Stimulated activated CD4-positive, alpha-beta T cell treated with anti-CD3 and anti-CD28 coated beads, Interleukin-15, amount 100 ng/mL, for 1 hour (primary cell): ENCODE data around the gene RNASEH2B.

ENCODE experiments used
- DNase-seq, 2 donors: peaks; one replicate each; pipeline ENCODE4 v3.0.0-alpha.2; 2020; ENCODE audit warnings: low read depth in 1 of 2, low spot score in 1 of 2

RNASEH2B gene

DNA sequence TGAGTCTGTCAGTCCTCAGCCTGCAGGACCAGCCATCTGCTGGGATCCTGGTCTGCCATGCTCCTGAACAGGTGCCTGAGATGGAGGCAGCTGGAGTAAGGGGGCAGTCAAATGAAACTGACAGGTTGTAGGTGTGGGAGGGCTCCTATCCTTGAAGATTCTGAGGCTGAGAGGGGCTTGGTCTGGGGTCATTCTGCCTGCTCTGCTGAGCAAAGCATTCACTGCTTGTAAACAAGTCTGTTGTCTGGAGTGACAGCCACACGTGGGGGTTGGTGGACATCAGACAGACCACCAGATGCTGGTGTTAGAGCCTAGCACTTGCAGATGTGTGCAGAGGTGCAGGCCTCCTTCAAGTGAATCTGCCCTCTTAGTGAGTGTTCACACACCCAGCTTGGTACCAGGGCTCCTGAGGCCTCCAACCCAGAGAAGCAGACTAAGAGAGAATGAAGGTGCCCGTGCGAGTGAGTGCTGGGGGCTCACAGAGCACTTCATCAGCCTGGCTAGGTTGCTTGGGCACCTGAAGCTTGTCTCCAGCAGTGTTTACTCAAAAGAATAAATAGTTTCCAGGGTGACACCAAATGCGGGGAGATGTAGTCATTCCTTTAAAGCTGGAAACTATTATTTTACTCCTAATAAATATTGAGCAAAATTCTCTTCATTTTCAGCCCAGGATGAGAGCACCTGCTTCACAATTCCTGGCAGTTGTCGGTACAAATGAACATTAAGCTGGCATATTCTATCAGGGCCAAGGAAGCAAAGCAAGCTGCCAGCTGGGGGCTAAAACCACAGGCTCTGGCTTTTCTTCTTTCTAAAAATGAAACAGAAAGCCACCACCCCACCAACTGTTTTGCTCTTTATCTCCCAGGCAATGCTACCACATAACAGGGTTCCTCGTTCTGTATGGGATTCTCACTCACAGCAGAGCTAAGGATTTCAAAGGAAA, 82.3 kb downstream of the RNASEH2B start:
- no peak for DNase-seq

DNA sequence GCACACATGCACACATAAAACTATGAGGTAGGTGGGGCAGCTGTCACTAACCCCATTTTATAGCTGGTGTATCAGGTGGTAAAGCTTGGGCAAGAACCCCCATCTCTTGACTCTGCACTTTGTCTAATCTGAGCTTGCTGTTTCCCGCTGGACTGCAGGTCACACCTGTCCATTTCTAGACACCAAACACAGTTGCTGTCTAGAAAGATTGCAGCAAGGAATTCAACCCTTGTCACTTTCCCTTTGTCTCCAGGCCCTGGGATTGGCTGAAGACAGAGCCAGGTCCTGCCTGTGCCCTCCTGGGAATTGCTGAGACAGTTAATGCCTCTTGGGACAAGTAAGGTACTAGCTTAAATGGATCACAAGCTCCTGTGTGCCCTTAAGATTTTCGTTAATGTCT, 83.8 kb downstream of the RNASEH2B start:
- no peak for DNase-seq

DNA sequence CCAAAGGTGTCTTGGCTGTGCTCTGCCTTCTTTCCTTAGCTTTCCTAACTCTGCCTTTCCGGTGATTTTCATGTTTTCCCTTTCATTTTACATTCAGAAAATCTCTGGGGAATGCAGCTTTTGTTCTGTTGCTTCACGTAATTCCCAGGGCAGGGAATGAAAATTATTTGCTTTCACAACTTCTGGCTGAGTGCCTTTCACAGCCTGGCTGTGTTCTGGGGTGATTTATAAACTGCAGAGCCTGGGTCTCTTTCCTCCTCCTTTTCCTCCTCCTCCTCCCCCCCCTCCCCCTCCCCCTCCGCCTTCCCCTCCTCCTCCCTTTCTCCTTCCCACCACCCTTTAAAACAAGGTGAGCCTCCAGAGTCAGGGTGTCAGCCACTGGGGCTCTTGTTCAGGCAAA, 84.3 kb downstream of the RNASEH2B start:
- no peak for DNase-seq

DNA sequence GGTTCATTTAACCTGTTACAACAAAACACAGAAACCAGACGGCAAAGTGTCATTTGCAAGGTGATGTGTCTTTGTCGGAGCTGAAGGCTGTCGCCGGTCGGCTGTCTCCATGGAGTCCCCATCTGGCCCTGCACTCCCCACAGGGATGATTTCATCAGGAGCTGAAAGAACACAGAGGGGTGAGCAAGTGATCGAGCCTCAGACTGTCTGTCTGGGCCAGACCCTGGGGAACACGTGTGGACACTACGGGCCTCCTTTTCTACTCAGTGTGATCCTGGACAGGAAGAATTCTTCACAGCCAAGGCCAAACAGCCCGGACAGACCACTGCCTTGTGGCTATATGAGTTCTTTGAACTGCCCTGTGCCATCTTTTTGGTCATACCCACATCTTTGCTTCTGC, 85.1 kb downstream of the RNASEH2B start:
- no peak for DNase-seq

DNA sequence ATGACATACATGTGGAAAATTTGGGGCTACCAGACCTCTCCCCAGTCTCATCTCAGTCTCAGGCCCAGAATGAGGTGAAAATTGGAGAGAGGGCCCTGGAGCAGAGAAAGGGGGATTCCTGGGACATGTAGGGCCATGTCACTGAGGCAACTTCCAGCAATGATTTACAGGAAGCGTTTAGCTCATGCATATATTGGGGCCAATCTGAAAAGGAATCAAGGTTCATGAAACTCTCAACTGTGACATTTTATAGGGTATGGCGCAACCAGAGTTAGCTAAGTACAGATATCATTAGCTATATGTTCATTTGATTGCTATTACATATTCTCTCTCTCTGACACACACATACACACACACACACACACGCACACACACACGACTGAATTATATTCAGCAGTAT, 86.3 kb downstream of the RNASEH2B start:
- no peak for DNase-seq

DNA sequence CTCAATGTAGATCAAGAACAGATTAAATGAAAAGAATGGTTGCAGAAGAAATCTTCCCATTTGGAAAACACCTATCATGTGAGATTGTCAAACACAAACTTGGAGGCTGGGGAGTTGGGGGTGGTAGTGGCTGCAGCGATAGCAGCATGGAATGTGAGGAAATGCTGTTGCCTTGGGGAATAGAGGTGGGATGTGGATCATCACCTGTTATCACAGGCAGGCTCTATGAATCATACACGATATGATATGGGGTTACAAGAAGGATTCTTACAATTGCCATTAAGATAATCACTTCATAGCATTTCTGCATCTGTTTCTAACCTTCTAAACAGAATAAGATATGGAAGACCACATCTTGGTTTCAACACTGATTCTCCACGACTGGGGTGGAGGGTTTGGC, 88.7 kb downstream of the RNASEH2B start:
- no peak for DNase-seq

DNA sequence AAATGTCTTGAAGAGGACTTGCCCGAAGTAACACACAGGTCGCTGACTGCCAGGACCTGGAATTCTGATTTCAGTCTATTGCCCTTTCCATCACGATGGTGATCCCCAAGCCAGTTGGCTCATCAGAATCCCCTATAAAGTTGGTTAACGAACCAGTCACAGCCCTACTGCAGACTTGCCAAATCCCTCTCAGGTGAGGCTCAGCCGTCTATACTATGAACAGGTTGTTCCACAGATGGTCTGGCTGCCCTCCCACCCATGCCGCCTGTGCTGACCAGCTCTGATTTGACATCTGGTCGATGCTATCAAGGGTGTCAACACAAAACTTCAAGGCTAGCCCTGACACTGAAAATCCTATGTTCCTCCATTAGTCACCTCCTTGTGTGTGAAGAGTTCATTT, 90.0 kb downstream of the RNASEH2B start:
- no peak for DNase-seq

DNA sequence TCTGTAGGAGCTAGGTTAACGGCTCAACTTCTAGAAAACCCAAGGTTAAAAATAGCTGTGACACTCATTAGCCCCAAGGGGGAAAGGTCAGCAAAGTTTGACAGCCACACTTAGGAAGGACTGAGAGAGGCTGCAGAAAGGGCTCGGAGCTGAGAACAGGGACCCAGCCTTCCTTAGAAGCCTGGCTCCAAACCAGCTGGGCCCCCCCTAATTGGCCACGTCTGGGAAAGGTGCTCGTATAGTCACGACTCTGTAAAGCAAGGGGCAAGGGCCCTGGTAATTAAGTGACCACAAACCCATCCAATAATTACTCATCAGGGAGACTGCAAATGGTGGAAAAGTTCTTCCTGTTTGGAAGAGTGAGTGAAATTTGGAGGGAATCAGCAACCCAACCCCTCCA, 90.5 kb downstream of the RNASEH2B start:
- DNase-seq = no peak

DNA sequence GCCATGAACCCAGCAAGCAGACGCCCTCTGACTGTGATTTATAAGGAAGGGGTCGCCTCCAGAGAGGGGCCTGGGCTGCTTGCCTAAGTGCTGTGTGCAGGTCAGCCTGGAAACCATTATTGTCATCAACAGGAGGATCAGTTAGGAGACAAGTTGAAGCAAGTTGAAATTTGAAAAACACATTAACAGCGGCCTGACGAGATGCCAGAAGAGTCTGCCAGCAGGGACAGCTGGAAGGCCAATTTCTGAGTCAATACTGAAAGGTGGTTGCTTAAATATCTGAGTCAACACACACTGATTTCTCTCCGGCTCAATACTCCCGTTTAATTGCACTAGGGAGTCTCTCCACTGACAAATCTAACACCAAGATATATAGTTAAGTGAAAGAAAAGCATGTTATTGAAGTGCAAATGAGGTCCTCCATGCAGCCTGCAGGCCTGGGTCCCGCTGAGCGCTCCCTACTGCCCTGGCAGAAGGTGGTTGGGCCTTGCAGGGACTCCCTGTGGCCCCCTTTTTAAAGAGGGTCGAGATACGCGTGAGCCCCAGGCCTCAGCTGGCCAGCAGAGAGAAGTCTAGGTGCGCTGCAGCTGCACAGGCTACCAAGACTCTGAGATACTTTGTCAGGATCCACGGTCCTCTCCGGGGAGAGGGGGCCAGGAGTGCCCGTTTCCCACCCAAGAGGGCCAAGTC, 91.1 kb downstream of the RNASEH2B start:
- DNase-seq = no peak

DNA sequence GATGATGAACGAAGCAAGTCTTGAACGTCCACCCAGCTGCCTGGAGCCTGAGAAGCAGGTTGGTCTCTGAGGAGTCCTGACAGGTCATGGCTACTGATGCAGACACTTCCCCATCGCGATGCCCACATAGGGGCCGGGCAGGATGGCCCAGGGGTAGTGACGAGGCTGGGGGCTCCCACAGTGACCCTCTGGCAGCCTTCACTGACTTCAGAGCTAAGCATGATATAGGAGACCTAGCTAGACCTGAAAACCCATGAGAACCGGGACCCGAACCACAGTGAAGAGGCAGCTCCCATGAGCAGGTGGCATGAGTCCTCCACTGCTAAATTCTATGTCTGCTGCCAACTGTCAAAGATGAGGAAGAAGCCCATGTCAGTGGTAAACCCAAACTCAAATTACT, 91.7 kb downstream of the RNASEH2B start:
- DNase-seq = no peak

DNA sequence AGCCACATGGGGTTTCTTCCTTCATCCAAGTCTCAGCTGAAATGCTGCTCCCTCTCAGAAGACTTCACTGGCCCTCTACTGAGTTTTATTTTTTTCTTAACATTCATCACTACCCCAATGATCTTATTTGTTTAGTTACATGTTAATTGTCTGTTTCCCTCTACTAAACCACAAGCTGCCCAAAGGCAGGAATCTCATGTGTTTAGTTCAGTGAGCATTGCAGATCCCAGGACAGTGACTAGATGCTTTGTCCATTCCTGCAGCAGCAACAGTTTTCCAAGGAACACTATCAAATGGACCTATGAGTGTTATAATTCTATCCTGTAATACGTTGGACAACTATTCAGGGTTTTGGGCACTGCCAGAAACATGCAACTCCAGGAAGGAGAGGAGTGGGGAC, 93.1 kb downstream of the RNASEH2B start:
- DNase-seq = no peak

DNA sequence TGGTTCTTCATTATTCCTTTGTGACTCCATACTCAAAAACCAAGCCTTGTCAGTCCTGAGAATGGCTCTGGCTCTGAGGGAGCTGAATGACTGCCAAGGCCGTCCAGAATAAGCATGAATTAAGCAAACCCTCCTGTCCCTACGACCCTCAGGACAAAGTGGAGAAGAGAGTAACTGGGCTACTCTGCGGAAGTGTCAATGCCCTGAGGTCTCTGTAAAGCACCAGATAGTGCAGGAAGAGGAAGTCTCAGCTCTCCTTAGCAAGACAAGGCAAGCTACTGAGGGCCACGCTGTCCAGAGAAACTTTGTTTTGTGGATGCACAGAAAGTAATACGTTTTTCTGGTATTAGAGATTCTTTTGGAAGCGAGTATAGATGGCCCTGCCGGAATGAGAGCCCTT, 94.1 kb downstream of the RNASEH2B start:
- no peak for DNase-seq

DNA sequence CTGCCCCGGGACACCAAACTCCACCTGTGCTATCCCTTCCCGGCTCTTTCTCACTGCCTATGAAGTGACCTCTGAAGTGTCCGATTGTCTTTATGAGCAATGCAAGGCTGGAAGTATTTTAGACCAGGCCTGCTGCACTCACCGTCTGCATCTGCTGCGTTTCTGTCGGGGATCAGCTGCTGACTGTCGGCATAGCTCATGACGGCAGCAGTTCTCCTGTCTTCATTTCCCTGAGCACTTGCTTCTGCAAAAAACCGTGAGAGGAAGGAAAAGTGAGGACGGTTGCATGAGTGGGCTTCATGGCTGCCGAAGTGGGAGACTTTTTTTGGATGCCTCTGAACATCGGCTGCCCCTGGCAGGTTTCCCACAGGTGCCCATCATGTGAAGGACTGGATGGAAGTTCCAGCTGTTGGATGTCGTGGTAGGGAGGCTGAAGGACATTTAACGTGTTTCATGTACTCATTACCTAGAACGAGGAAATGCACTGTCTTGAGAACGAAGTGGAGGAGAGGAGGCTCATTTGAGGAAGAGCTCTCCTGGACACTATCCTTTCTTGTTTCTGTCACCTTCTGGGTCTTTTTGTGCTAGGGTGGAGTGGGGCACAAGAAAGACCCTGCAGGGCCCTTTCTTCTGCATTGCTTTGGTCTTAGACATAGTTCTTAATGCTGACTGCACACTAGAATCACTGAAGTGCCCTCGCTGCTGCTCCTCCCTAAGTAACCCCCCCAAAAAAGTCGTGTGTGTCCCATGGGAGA, 94.7 kb downstream of the RNASEH2B start:
- DNase-seq = no peak

DNA sequence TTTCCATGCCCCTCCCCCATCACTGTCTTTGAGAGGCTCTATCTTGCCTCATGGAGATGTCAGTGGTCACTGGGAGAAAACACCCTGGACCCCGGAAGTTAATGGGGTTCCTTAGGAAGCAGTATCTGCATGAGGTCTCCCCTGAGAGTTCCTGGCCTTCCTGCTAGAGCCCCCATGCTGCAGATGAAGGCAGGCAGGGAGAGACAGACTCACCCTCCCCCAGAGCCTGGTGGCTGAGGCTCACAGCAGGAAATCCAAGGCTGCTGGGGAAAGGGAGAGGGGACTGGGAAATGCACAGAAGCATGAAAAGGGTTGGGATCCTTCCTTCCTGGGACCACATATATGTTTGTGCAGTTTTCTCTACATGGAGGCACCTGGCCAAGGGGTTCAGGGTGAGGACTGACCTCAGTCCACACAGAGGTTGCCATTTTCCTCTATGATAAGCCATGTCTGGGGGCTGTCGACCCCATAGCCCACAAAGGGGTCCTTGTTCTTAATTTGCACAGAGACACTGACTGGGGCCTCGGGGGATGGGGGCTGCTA, 95.4 kb downstream of the RNASEH2B start:
- DNase-seq = no peak

DNA sequence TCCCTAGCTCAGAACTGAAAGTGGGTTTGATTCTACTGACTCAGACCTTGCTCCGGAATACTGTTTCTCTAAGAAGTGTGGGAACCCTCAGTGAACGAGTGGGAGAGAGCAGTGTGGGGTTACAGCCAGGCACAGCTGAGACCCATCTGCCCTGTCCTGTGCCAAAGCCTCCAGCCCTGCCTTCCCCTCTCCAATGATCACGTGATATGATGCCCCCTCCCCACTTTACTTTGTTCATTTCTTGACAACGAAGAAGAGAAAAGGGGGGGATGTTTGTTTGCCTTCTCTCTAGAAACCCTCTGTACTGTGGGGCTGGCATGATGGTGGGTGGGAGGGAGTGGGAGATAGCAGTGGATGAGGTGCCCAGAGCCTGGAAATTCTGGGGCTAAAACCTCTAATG, 96.0 kb downstream of the RNASEH2B start:
- no peak for DNase-seq
